Omental fat pad (tissue), 4 donors: Measurements from ENCODE around the gene PKN3. TPM values are rescaled to one million over a fixed set of nuclear protein-coding genes. Genes with fewer than 3 reads are reported as not detected.

ENCODE experiments used
- ATAC-seq: fragments of 150-250 bp; one replicate; pipeline ENCODE4 v1.9.1; 2016; ENCODE audit warnings: mild to moderate bottlenecking, moderate library complexity; ENCODE audit not compliant: low FRiP score
- DNase-seq: peaks from one replicate; pipeline ENCODE4 v3.0.0-alpha.2; 2019; ENCODE audit warnings: low spot score
- CTCF ChIP-seq, 3 donors: fragments of 450-650 bp; IDR thresholded peaks; one replicate each; pipeline ENCODE4 v1.5.1; 2016 to 2017; ENCODE audit warnings: antibody characterized with exemption in 3 of 3, mild to moderate bottlenecking in 3 of 3, moderate library complexity in 2 of 3
- total RNA-seq, 4 donors: library from RNA; depleted of rRNA; stranded (reverse); fragments of >200 nt; gene quantifications; one replicate each; pipeline ENCODE4 v1.1.0, GENCODE V29; 2016

PKN3 gene
- total RNA-seq, 4 donors from 2014 or later, result 4.2 to 12.0 (median 7.5) TPM

- ATAC-seq, result no peak
- DNase-seq, result no peak
- no peak for TF ChIP-seq CTCF (IDR thresholded peaks at IDR 0.05)
Observed at GRCh38 chr9:128669786-128670185, 32.5 kb upstream of the PKN3 start.

- DNase-seq (no peak), ATAC-seq (no peak)
- no peak for TF ChIP-seq CTCF (IDR thresholded peaks at IDR 0.05)
Observed at GRCh38 chr9:128675382-128675781, 26.9 kb upstream of the PKN3 start.

- TF ChIP-seq CTCF (IDR thresholded peaks at IDR 0.05), result no peak
- no peak for ATAC-seq
- DNase-seq, result no peak
Observed at GRCh38 chr9:128677794-128678193, 24.5 kb upstream of the PKN3 start.

GRCh38 chr9:128683340-128684064 is 18.8 kb upstream of the PKN3 start:
- TF ChIP-seq CTCF (IDR thresholded peaks at IDR 0.05), result no peak
- ATAC-seq (peak; percentile 60), DNase-seq (no peak)

DNA sequence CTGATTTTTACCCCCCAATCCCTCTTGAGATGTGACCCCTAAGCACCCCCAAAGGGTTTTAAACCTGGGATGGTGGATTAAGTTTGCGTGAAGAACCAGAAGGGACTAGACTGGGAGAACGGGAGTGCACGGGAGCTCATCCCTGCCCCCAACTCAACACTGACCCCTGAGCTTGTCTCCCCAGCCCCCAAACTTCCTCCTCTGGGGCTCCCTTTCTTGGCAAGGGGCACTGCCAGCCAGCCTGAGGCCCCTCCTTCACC is 18.3 kb upstream of the PKN3 start:
- ATAC-seq (no peak), DNase-seq (no peak)
- TF ChIP-seq CTCF (IDR thresholded peaks at IDR 0.05), result no peak

GRCh38 chr9:128684325-128685199 is 17.7 kb upstream of the PKN3 start:
- ATAC-seq (peak; percentile 55), DNase-seq (no peak)
- TF ChIP-seq CTCF (IDR thresholded peaks at IDR 0.05), result no peak
